Neural crest cell (in vitro differentiated cells): ENCODE data around the gene ZNF319. TPM values are rescaled to one million over a fixed set of nuclear protein-coding genes. Genes with fewer than 3 reads are reported as not detected.

Experiments
- DNase-seq: peaks from one replicate; pipeline ENCODE4 v3.0.0; 2021; ENCODE audit warnings: low read depth, mixed read lengths, low spot score
- H3K27ac Mint-ChIP-seq: one replicate; pipeline ENCODE4 v1.8.0; 2021; ENCODE audit warnings: mild to moderate bottlenecking, mixed read lengths; ENCODE audit not compliant: unreplicated experiment
- H3K27me3 Mint-ChIP-seq: 2 replicates; pipeline ENCODE4 v1.8.0; 2021; ENCODE audit warnings: low read depth, mild to moderate bottlenecking, mixed read lengths
- H3K36me3 Mint-ChIP-seq: 2 replicates; pipeline ENCODE4 v1.8.0; 2021; ENCODE audit warnings: low read depth, mild to moderate bottlenecking, mixed read lengths
- H3K4me1 Mint-ChIP-seq: 2 replicates; pipeline ENCODE4 v1.8.0; 2021; ENCODE audit warnings: mixed read lengths
- H3K4me3 Mint-ChIP-seq: one replicate; pipeline ENCODE4 v1.8.0; 2021; ENCODE audit warnings: mild to moderate bottlenecking, mixed read lengths
- H3K9me3 Mint-ChIP-seq: 2 replicates; pipeline ENCODE4 v1.8.0; 2021; ENCODE audit warnings: mixed read lengths
- total RNA-seq: library from RNA; stranded (reverse); gene quantifications from 2 replicates; pipeline ENCODE4 v1.2.1, GENCODE V29; 2021
- TF ChIP-seq, protein P1 (sequence below): fragments of 200-600 bp; sonication (generic); conservative IDR thresholded peaks from 2 replicates; pipeline ENCODE4 v1.5.0; 2021; ENCODE audit warnings: antibody characterized with exemption, mild to moderate bottlenecking

Gene ZNF319
- total RNA-seq, 1 donor from 2014 or later = 15.5 TPM

DNA sequence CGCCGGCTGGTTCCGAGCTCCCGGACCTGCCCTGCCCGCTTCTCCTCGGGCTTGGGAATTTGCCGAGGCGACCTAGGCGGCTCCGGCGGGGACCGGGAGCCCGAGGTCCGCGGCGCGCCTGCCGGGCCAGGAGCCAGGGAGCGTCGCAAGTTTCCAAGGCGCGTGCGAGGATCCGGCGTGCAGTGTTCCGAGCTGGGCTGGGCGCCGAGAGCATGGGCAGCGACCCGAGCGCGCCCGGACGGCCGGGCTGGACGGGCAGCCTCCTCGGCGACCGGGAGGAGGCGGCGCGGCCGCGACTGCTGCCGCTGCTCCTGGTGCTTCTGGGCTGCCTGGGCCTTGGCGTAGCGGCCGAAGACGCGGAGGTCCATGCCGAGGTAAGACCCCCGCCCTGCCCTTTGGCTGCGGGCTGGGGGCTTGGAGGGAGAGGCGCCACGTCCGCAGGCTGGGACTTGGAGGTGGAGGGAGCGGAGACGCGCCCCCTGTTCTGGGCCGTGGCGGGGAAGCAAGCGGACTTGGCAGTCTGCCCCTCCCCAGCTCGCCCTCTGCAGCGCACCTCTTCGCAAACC is 25.8 kb upstream of the ZNF319 start:
- H3K36me3 Mint-ChIP-seq = peaks cover 3% of the 10 kb centered on the region
- H3K27ac Mint-ChIP-seq = no peak overlapping the region
- TF ChIP-seq, protein P1, sequence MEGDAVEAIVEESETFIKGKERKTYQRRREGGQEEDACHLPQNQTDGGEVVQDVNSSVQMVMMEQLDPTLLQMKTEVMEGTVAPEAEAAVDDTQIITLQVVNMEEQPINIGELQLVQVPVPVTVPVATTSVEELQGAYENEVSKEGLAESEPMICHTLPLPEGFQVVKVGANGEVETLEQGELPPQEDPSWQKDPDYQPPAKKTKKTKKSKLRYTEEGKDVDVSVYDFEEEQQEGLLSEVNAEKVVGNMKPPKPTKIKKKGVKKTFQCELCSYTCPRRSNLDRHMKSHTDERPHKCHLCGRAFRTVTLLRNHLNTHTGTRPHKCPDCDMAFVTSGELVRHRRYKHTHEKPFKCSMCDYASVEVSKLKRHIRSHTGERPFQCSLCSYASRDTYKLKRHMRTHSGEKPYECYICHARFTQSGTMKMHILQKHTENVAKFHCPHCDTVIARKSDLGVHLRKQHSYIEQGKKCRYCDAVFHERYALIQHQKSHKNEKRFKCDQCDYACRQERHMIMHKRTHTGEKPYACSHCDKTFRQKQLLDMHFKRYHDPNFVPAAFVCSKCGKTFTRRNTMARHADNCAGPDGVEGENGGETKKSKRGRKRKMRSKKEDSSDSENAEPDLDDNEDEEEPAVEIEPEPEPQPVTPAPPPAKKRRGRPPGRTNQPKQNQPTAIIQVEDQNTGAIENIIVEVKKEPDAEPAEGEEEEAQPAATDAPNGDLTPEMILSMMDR = no peak
- peaks cover 34% of the 10 kb centered on the region for H3K27me3 Mint-ChIP-seq
- peak overlapping the region; percentile 87 for H3K4me3 Mint-ChIP-seq
- H3K9me3 Mint-ChIP-seq = no peaks in the 10 kb centered on the region
- peak; percentile 27 for DNase-seq
- H3K4me1 Mint-ChIP-seq = peaks cover 40% of the 10 kb centered on the region

DNA sequence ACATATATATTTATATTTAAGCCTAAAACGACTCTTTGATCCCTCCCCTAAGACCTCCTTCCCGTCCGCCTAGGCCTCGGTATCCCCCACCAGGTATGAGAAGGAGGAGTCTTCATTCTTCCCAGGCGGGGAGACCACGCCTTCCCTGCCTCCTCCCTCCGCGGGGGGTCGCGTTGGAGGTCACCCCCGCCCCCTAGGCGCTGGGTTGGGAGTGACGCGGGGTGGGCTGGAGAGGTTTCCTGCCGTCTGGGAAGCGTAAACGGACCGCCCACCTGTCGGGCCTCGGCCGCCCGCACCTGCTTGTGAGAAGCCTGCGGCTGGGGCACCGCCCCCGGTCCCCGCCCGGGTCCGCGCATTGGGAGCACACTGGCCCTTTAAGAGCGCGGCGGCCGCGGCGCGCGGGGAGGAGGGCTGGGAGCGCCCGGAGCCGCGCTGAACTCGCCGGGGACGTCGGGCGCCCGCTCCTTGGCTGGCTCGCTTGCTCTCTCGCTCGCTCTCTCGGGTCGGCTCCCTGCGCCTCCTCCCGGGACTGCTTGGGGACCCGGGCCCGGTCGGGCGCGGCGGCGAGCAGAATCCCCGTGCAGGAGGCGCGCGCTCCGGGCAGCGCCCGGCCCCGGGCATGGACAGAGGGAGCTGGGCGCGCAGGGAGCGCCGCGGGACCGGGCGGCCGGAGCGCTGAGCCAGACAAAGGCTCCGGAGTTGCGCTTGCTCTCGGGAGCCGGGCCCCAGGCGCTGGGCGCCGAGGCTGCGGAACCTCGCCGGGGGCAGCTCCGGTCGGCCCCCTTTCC is 25.1 kb upstream of the ZNF319 start, which contains the start of gene MMP15:
Gene MMP15 (plus strand): TSS at position 404 of the 788 bp plus-strand sequence. CDS start 597 bp downstream, outside the sequence.
- Mint-ChIP-seq H3K4me3 (peak within 1 kb of the TSS; percentile 89), H3K27ac (no peak within 1 kb of the TSS), H3K9me3 (no peaks in the 10 kb centered on the region), H3K27me3 (peaks cover 34% of the 10 kb centered on the region), H3K4me1 (peaks cover 42% of the 10 kb centered on the region), H3K36me3 (peaks cover 3% of the 10 kb centered on the region)
- DNase-seq = peak; percentile 58
- TF ChIP-seq, protein P1 = peak; percentile 11

DNA sequence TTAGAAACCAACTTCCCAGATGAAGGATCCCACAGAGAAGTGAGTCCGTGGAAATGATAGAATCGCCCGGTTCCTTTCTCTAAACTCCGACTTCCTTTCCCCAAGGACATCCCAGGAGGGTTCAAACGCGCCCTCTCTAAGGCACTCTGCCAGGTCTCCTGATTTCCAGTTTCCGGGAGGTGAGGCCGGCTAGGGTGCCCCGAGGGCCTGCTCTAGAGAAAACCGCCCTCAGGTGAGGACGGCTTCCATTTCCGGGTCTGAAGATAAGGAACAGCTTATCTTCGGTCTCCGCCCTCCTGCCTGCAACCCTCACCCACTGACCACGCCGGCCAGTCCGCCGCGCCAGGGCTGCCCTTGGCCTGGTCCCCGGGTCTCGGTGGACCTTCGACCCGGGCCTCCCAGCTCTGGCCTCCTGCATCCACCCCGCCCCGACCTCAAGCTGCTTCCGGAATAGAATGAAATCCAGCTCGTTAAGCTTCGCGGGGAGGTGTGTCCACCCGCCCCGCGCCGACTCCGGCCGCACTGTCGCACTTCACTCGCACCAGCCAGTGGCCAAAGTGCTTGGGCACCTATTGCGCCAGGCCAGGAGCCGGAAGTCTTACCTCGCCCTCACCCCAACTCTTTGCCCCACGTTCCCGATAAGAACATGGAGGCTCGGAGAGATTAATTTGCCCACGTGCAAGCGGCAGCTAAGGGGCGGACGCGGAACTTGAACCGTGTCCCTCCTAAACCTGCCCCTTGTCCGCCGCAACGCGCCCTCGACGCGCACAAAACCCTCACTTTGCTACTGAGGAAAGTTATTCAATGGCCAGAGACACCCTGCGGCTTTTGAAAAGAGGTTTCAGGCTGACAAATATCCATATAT is 24.2 kb upstream of the ZNF319 start:
- Mint-ChIP-seq H3K36me3 (peaks cover 3% of the 10 kb centered on the region), H3K27me3 (peaks cover 32% of the 10 kb centered on the region), H3K9me3 (no peaks in the 10 kb centered on the region), H3K27ac (no peak overlapping the region), H3K4me1 (peaks cover 38% of the 10 kb centered on the region), H3K4me3 (peak overlapping the region; percentile 89)
- TF ChIP-seq, protein P1 = no peak
- no peak for DNase-seq

DNA sequence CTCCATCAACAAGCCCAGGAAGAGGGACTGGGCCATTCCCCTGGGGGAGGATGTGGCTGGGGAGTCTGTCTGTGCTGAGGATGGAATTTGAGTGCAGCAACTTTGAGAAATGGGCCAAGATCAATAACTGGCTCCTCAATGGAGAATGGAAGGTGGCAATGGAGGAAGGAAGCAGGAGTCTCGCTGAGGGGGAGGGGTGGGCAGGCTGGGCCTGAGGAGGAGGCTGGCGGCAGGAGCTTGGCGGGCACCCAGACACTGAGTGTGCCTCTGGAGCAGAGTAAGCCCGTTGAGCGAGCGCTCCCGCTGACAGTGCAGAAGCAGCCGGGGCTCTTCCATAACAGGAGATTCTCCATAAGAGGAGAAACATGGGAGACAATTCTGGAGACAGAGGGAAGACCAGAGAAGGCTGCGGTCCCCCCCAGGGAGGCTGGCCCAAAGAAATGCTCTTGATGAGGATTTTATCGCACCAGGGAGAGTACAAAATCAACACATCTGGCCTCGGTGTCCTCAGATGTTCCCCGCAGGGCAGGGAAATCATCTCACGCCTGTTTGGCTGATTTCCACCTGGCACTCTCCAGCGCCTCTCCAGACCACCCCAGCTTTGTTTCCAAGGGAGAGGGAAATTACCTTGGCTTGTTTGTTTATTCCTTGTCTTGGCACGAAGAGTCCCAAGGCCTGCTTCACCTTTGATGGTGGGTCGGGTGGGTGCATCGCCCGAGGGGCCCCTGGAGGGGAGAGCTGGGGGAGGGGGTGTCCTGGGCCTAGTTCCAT is 22.3 kb upstream of the ZNF319 start:
- TF ChIP-seq, protein P1 = no peak
- Mint-ChIP-seq H3K4me3 (peak overlapping the region; percentile 74), H3K36me3 (no peaks in the 10 kb centered on the region)

More for the DNA sequence above, 22.3 kb upstream of the ZNF319 start:
- no peak for DNase-seq
- Mint-ChIP-seq H3K4me1 (peaks cover 21% of the 10 kb centered on the region), H3K27me3 (peaks cover 26% of the 10 kb centered on the region), H3K9me3 (no peaks in the 10 kb centered on the region), H3K27ac (no peak overlapping the region)
